ENCODE data around the gene SGK2. TPM values are rescaled to one million over a fixed set of nuclear protein-coding genes. Genes with fewer than 3 reads are reported as not detected.

Gene SGK2
- total RNA-seq (2022; extraction: Qiagen RNA extraction) = 7.1 to 8.2 TPM (median 7.7 TPM) in 5 replicates

DNA sequence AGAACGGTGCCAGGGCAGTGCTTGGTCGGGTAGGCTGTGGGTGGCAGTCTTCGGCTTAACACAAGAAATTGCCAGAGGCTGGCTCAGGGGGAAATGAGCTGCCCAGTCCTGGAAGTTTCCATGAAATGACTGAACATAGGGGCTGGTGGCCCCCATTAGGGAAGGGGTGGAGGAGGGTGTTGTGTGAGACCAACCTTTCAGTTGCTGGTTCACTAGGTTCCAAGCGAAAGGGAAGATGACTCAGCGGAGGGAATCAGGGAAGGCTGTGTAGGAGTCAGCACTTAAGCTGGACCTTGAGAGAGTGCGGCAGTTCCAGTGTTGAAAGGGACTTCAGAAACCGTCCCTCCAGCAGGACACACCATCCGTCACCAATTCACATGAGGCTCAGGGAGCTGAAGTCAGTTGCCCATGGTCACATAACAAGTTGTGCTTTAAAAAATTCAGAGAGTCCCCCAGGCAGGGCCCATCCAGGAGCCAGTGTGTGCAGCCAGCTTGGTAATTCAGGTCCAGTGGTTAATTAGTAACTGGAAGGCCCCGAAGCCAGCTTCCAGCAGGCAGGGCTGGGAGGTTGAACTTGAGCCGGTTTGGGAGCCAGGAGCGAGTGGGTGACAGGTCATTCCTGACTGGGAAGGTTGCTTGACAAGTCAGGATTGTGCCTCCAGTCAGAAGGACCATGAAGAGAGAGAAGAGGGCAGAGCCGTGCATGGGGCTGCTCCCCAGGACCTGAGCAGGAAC is at the start of gene SGK2:
Gene SGK2, plus strand, starts transcription at position 616 of the 735 bp plus-strand sequence. CDS start 7,469 bp downstream, outside the sequence.

DNA sequence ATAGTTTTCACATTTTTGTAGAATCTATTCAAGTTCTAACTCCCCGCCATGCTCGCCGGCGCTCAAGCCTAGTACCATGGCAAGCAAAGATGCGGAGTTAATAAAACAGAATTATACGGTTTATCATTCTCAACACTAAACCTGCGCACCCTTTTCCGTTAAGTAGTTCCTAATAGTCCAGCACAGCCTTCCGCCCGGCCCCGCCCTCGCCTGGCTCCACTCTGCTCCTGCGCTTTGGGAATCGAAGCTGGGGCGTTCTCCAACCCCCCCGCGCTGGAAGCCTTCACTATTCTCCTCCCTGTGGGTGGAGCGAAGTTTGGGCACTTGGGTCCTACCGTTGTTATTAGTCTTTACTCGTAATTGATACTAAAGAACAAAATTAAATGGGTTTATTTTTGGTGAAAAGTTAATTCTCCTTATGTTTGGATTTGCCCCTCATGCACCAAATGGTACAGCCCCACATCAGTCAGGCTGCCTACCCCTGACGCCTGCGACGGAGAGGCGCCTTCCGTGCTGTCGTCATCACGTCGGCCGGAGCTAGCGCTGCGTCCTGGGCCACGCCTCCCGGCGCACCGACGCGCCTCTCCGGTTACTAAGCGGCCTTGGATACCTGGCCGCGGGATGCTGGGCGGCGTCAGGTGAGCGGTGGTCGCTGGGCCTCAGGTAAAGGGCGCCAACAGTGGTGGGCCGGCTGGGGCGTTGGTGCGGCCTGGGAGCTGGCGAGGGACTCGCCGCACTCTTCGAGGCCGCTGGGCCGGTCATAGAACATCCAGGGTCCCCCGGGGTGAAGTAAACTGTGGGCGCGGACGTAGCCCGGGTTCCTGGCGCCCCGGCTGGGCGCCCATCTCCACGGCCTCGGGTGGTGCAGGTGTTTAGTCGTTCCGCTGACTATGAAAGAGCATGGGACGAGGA is 31.8 kb downstream of the SGK2 start, which contains the start of gene IFT52:
Gene IFT52, plus strand, starts transcription at position 546 of the 912 bp plus-strand sequence. CDS start 3,762 bp downstream, outside the sequence.

Other genes starting within 250 kb of the SGK2 start
- 104 to 111 TPM (median 104 TPM) in 5 replicates for gene SRSF6, start 101.1 kb upstream of the SGK2 start, total RNA-seq (2022; extraction: Qiagen RNA extraction)
- 1.1 to 1.9 TPM (median 1.4 TPM) in 5 replicates for gene L3MBTL1, start 51.3 kb upstream of the SGK2 start, total RNA-seq (2022; extraction: Qiagen RNA extraction)
- gene IFT52, start 31.9 kb downstream of the SGK2 start, total RNA-seq (2022; extraction: Qiagen RNA extraction) = 28.4 to 33.5 TPM (median 29.3 TPM) in 5 replicates
- 71.5 to 82.4 TPM (median 76.0 TPM) in 5 replicates for gene MYBL2, start 108.1 kb downstream of the SGK2 start, total RNA-seq (2022; extraction: Qiagen RNA extraction)
- not detected in 5 replicates for gene GTSF1L, start 168.0 kb downstream of the SGK2 start, total RNA-seq (2022; extraction: Qiagen RNA extraction)

Data from A549 treated with CORT108297 at 1 μM for 4 hours (cell line).